HG03521 (cell line): ENCODE measurements around the gene C3orf18.

Experiments used
- ATAC-seq: cut with Tn5 transposase; IDR thresholded peaks from one replicate; pipeline ENCODE4 v1.9.1; 2021; ENCODE audit warnings: mild to moderate bottlenecking, moderate library complexity; ENCODE audit not compliant: unreplicated experiment

The C3orf18 gene

GRCh38 chr3:50567386-50568167 is at the start of gene C3orf18:
Gene C3orf18, minus strand, starts transcription at chr3:50567747. Its CDS starts 2,048 bp downstream, at chr3:50565699.
- ATAC-seq: peak; percentile 74

GRCh38 chr3:50616770-50617095 is 49.2 kb upstream of the C3orf18 start:
- peak; percentile 69 for ATAC-seq

GRCh38 chr3:50616003-50616769 is 48.6 kb upstream of the C3orf18 start:
- ATAC-seq: no peak

GRCh38 chr3:50615190-50615589 is 47.6 kb upstream of the C3orf18 start:
- no peak for ATAC-seq

GRCh38 chr3:50612970-50613846 is 45.7 kb upstream of the C3orf18 start:
- ATAC-seq: no peak

GRCh38 chr3:50612234-50612882 is 44.8 kb upstream of the C3orf18 start:
- peak; percentile 8 for ATAC-seq

- ATAC-seq: peak; percentile 70
Observed at GRCh38 chr3:50611464-50612233, 44.1 kb upstream of the C3orf18 start, which contains the start of gene CISH. Gene CISH, minus strand, starts transcription at chr3:50611774. Its CDS starts 124 bp downstream, at chr3:50611650.

GRCh38 chr3:50610992-50611463 is 43.5 kb upstream of the C3orf18 start:
- no peak for ATAC-seq

GRCh38 chr3:50610181-50610971 is 42.8 kb upstream of the C3orf18 start:
- ATAC-seq: no peak

- ATAC-seq: no peak
Observed at GRCh38 chr3:50609763-50610085, 42.2 kb upstream of the C3orf18 start.

GRCh38 chr3:50609071-50609762 is 41.7 kb upstream of the C3orf18 start:
- ATAC-seq: no peak

- no peak for ATAC-seq
Observed at GRCh38 chr3:50608278-50608677, 40.7 kb upstream of the C3orf18 start.

- ATAC-seq: no peak
Observed at GRCh38 chr3:50607271-50608091, 39.9 kb upstream of the C3orf18 start.

GRCh38 chr3:50606596-50606995 is 39.0 kb upstream of the C3orf18 start:
- no peak for ATAC-seq

- ATAC-seq: no peak
Observed at GRCh38 chr3:50605901-50606326, 38.4 kb upstream of the C3orf18 start.

GRCh38 chr3:50604628-50605588 is 37.4 kb upstream of the C3orf18 start:
- ATAC-seq: no peak
